Measurements from ENCODE around the gene TLL2.

- TF ChIP-seq POLR2A (IDR thresholded peaks at IDR 0.05; ENCODE audit: low read depth, low read length) (no peak), CTCF (conservative IDR thresholded peaks at IDR 0.05; ENCODE audit: low read depth, low read length) (peak; percentile 84), MXI1 (IDR thresholded peaks at IDR 0.05; ENCODE audit: borderline replicate concordance, low read depth, low read length) (no peak), RAD21 (IDR thresholded peaks at IDR 0.05; ENCODE audit: low read length) (peak; percentile 80), RFX5 (IDR thresholded peaks at IDR 0.05; ENCODE audit: low read depth, low read length) (no peak), SMC3 (IDR thresholded peaks at IDR 0.05; ENCODE audit: low read depth, low read length) (peak; percentile 73), USF2 (IDR thresholded peaks at IDR 0.05; ENCODE audit: low read depth, low read length) (no peak), RCOR1 (IDR thresholded peaks at IDR 0.05; ENCODE audit: insufficient replicate concordance, low read length) (no peak)
Measured at GRCh38 chr10:96395931-96396877, 117.5 kb downstream of the TLL2 start.
